ENCODE data around the gene CEP131.

Gene CEP131

GRCh38 chr17:81142301-81143199, 80.2 kb downstream of the CEP131 start:
- TF ChIP-seq FOXP2 (optimal IDR thresholded peaks at IDR 0.05; ENCODE audit: borderline replicate concordance, extremely low read depth, extremely low read length, insufficient read depth), result peak; percentile 31
- no peak for TF ChIP-seq SIN3A (IDR thresholded peaks at IDR 0.05; ENCODE audit: borderline replicate concordance, insufficient read depth, low read length)
- no peak for TF ChIP-seq TAF1 (IDR thresholded peaks at IDR 0.05; ENCODE audit: borderline replicate concordance, insufficient read depth, low read length)
- no peak for TF ChIP-seq REST (IDR thresholded peaks at IDR 0.05; ENCODE audit: insufficient read depth in 1 of 2, low read depth in 2 of 2, low read length in 2 of 2)

GRCh38 chr17:81140695-81141094, 82.1 kb downstream of the CEP131 start:
- TF ChIP-seq SIN3A (IDR thresholded peaks at IDR 0.05; ENCODE audit: borderline replicate concordance, insufficient read depth, low read length) (no peak), FOXP2 (optimal IDR thresholded peaks at IDR 0.05; ENCODE audit: borderline replicate concordance, extremely low read depth, extremely low read length, insufficient read depth) (no peak), REST (IDR thresholded peaks at IDR 0.05; ENCODE audit: insufficient read depth in 1 of 2, low read depth in 2 of 2, low read length in 2 of 2) (no peak), POLR2AphosphoS5 (IDR thresholded peaks at IDR 0.05; ENCODE audit: low read depth, low read length) (no peak), TAF1 (IDR thresholded peaks at IDR 0.05; ENCODE audit: borderline replicate concordance, insufficient read depth, low read length) (no peak)

- TF ChIP-seq SIN3A (IDR thresholded peaks at IDR 0.05; ENCODE audit: borderline replicate concordance, insufficient read depth, low read length) (no peak), TAF1 (IDR thresholded peaks at IDR 0.05; ENCODE audit: borderline replicate concordance, insufficient read depth, low read length) (no peak), FOXP2 (optimal IDR thresholded peaks at IDR 0.05; ENCODE audit: borderline replicate concordance, extremely low read depth, extremely low read length, insufficient read depth) (no peak), REST (IDR thresholded peaks at IDR 0.05; ENCODE audit: insufficient read depth in 1 of 2, low read depth in 2 of 2, low read length in 2 of 2) (no peak)
Observed at GRCh38 chr17:81140018-81140417, 82.7 kb downstream of the CEP131 start.

Measured in PFSK-1 (cell line).